GM12801 (cell line): ENCODE results near the gene C6orf47.

Experiments
- CTCF ChIP-seq: IDR thresholded peaks from one replicate; pipeline ENCODE4 v1.5.1; 2011; ENCODE audit warnings: control low read depth; ENCODE audit not compliant: insufficient read length; ENCODE audit errors: extremely low read depth

C6orf47 gene

GRCh38 chr6:31614684-31615578 lies 45.6 kb downstream of the C6orf47 start, which contains the start of gene AIF1:
Gene AIF1, plus strand, starts transcription at chr6:31615234. Its CDS starts 96 bp downstream, at chr6:31615330.
- TF ChIP-seq CTCF, result no peak

GRCh38 chr6:31614075-31614619 lies 46.4 kb downstream of the C6orf47 start:
- no peak for TF ChIP-seq CTCF

DNA sequence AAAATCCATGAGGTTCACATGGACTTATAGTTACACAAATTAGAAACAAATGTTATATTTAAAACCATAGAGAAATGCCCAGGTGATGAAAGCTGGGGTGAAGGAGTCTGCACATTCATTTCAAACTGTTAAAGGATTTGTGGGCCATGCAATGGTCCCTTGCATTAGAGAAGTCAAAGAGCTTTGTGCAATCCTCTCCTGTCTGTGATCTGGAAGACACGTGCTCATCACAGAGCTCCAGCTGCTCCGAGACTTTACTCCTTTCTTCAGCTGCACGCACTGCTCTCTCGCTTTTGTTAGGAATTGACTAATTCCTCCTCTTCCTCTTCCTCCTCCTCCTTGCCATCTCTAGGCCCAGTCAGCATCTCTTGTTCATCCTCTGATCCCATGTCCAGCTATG lies 49.6 kb downstream of the C6orf47 start:
- no peak for TF ChIP-seq CTCF

- TF ChIP-seq CTCF, result no peak
Measured at GRCh38 chr6:31609519-31610406, 50.8 kb downstream of the C6orf47 start.
